GM10266 (cell line): Measurements from ENCODE around the gene EHD1.

ENCODE experiments used
- DNase-seq: peaks from one replicate; pipeline ENCODE4 v3.0.0; 2012; ENCODE audit errors: extremely low spot score
- CTCF ChIP-seq: IDR thresholded peaks from 2 replicates; pipeline ENCODE4 v1.5.1; 2012; ENCODE audit warnings: mild to moderate bottlenecking, low read depth; ENCODE audit not compliant: control insufficient read depth, insufficient read depth; ENCODE audit errors: missing control alignments

EHD1 gene

GRCh38 chr11:64854534-64855502 lies 23.6 kb downstream of the EHD1 start:
- no peak for TF ChIP-seq CTCF
- DNase-seq: no peak

- TF ChIP-seq CTCF: no peak
- DNase-seq: no peak
Measured at GRCh38 chr11:64854157-64854533, 24.3 kb downstream of the EHD1 start.

GRCh38 chr11:64853709-64854108 lies 24.7 kb downstream of the EHD1 start:
- no peak for TF ChIP-seq CTCF
- DNase-seq: no peak

GRCh38 chr11:64852804-64853509 lies 25.5 kb downstream of the EHD1 start:
- no peak for TF ChIP-seq CTCF
- DNase-seq: no peak

- no peak for TF ChIP-seq CTCF
- peak; percentile 62 for DNase-seq
Measured at GRCh38 chr11:64851831-64852351, 26.5 kb downstream of the EHD1 start.

- peak; percentile 40 for TF ChIP-seq CTCF
- DNase-seq: peak; percentile 90
Measured at GRCh38 chr11:64850979-64851567, 27.3 kb downstream of the EHD1 start.
